MCF 10A (cell line): ENCODE measurements around the gene TOLLIP. TPM values are rescaled to one million over a fixed set of nuclear protein-coding genes. Genes with fewer than 3 reads are reported as not detected.

Source experiments
- BruUV-seq: library from RNA; stranded (reverse); fragments of 400-500 nt; replicated peaks from 2 replicates; lab custom pipeline; 2021; lab: Mats Ljungman, UMichigan
- CTCF ChIA-PET: fragments of 300-600 bp; sonication (Branson Sonifier 250); formaldehyde crosslinking; extraction: SDS; loops from one replicate; lab custom pipeline; 2021; ENCODE audit warnings: antibody characterized with exemption, inconsistent platforms; lab: Yijun Ruan, JAX
- POLR2A ChIA-PET: fragments of 300-600, 350-650 bp; sonication (Branson Sonifier 250); formaldehyde crosslinking; extraction: SDS; loops from one replicate; lab custom pipeline; 2020; ENCODE audit warnings: antibody characterized with exemption, inconsistent platforms; lab: Yijun Ruan, JAX
- DNase-seq: peaks from one replicate; pipeline ENCODE4 v3.0.0-alpha.2; 2018; ENCODE audit not compliant: unreplicated experiment
- H3K27ac Mint-ChIP-seq: one replicate; pipeline ENCODE4 v1.8.0; 2022; ENCODE audit warnings: mild to moderate bottlenecking, low read depth, mixed read lengths; ENCODE audit not compliant: unreplicated experiment
- H3K27me3 Mint-ChIP-seq: one replicate; pipeline ENCODE4 v1.8.0; 2022; ENCODE audit warnings: mixed read lengths; ENCODE audit not compliant: insufficient read depth, unreplicated experiment
- H3K36me3 Mint-ChIP-seq: one replicate; pipeline ENCODE4 v1.8.0; 2022; ENCODE audit warnings: mild to moderate bottlenecking, moderate library complexity, mixed read lengths; ENCODE audit not compliant: insufficient read depth, unreplicated experiment
- H3K4me1 Mint-ChIP-seq: one replicate; pipeline ENCODE4 v1.8.0; 2022; ENCODE audit warnings: mixed read lengths; ENCODE audit not compliant: insufficient read depth, unreplicated experiment
- H3K4me3 Mint-ChIP-seq: one replicate; pipeline ENCODE4 v1.8.0; 2022; ENCODE audit warnings: mild to moderate bottlenecking, moderate library complexity, mixed read lengths; ENCODE audit not compliant: unreplicated experiment
- H3K9me3 Mint-ChIP-seq: one replicate; pipeline ENCODE4 v1.8.0; 2022; ENCODE audit warnings: mixed read lengths; ENCODE audit not compliant: unreplicated experiment
- CTCF ChIP-seq: fragments of 200-600 bp; IDR thresholded peaks from one replicate; pipeline ENCODE4 v1.8.0; 2022; ENCODE audit warnings: antibody characterized with exemption, mild to moderate bottlenecking; ENCODE audit not compliant: unreplicated experiment
- intact Hi-C: fragments of 100-400 bp; cut with micrococcal nuclease; formaldehyde crosslinking; loops from 2 replicates; pipeline ENCODE4 v1.14.1; 2022
- total RNA-seq: library from RNA; stranded (reverse); gene quantifications from 2 replicates; pipeline ENCODE4 v1.2.3, GENCODE V29; 2022

The TOLLIP gene
- total RNA-seq, 1 experiment from 2014 or later, result 58.8 TPM

- ChIA-PET POLR2A (no interaction called here), CTCF (interaction anchor here (0.5 kb wide), 1 partner anchor 38 kb away, joined by 3 read pairs; no protein-coding TSS in a partner anchor)
- no peak for DNase-seq
- intact Hi-C loops, result no loop called here
- Mint-ChIP-seq H3K27me3 (no peaks in the 10 kb centered on the region), H3K4me3 (no peak overlapping the region), H3K9me3 (no peaks in the 10 kb centered on the region), H3K4me1 (no peaks in the 10 kb centered on the region), H3K36me3 (no peaks in the 10 kb centered on the region), H3K27ac (no peak overlapping the region)
- no peak for TF ChIP-seq CTCF
- no TSS peak for BruUV-seq
Observed at GRCh38 chr11:1240771-1241170, 68.7 kb downstream of the TOLLIP start.

DNA sequence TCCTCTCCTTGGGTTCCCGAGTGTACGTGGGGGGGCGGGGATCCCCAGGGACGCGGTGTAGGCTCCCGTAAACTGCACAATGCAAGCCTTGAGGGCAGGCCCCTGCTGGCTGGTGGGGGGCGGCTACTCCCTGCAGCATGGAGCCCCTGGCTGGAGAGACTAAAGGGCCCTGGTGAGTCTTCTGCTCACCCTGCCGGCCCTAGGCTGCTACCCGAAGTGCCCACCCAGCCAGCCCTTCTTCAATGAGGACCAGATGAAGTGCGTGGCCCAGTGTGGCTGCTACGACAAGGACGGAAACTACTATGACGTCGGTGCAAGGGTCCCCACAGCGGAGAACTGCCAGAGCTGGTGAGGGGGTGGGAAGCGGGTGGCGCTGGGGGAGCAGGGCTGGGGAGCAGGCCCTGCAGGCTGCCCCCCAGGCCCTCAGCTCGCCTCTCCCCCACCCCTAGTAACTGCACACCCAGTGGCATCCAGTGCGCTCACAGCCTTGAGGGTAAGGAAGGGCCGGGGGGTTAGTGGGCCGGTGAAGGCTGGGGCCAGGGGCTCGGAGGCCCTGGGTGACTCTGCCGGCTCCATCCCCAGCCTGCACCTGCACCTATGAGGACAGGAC, 69.7 kb downstream of the TOLLIP start:
- no peak for TF ChIP-seq CTCF
- Mint-ChIP-seq H3K9me3 (no peaks in the 10 kb centered on the region), H3K4me1 (no peaks in the 10 kb centered on the region), H3K4me3 (no peak overlapping the region), H3K27ac (no peak overlapping the region), H3K36me3 (no peaks in the 10 kb centered on the region), H3K27me3 (no peaks in the 10 kb centered on the region)
- no peak for DNase-seq
- CTCF ChIA-PET, result no interaction called here
- POLR2A ChIA-PET, result no interaction called here
- intact Hi-C loops, result no loop called here
- BruUV-seq, result no TSS peak

GRCh38 chr11:1238767-1239595, 70.5 kb downstream of the TOLLIP start:
- DNase-seq, result no peak
- Mint-ChIP-seq H3K4me3 (no peak overlapping the region), H3K4me1 (no peaks in the 10 kb centered on the region), H3K36me3 (no peaks in the 10 kb centered on the region), H3K27me3 (no peaks in the 10 kb centered on the region), H3K27ac (no peak overlapping the region), H3K9me3 (no peaks in the 10 kb centered on the region)
- POLR2A ChIA-PET, result no interaction called here
- no peak for TF ChIP-seq CTCF
- intact Hi-C loops, result no loop called here
- BruUV-seq, result no TSS peak
- CTCF ChIA-PET, result no interaction called here

DNA sequence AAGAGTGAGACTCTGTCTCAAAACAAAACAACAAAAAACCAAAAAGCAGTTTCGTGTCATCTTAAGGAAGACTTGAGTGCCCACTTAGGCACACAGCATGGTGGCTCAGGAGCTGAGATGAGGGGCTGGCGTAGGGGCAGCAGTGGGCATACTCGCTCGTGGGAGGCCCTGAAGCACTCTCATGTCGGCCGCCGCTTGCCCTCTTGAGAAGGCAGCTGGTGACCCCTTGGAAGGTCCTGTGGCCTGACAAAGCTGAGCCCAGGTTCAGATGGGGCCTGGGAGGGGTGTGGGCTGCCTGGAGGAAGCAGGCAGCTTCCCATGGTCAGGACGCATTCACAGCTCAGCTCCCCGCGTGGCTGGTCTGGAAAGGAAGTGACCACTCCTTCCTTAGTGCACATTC, 71.6 kb downstream of the TOLLIP start:
- no peak for DNase-seq
- no TSS peak for BruUV-seq
- Mint-ChIP-seq H3K4me3 (no peak overlapping the region), H3K4me1 (no peaks in the 10 kb centered on the region), H3K9me3 (no peaks in the 10 kb centered on the region), H3K27ac (no peak overlapping the region), H3K27me3 (no peaks in the 10 kb centered on the region), H3K36me3 (no peaks in the 10 kb centered on the region)
- intact Hi-C loops, result no loop called here
- CTCF ChIA-PET, result interaction anchor here (0.6 kb wide), 1 partner anchor 337 kb away, joined by 3 read pairs; no protein-coding TSS in a partner anchor
- no peak for TF ChIP-seq CTCF
- POLR2A ChIA-PET, result no interaction called here
